Retinal pigment epithelial cell (primary cell): Measurements from ENCODE around the gene SLC7A4.
"Not testable (repeated sequence)": the region's sequence is repeated elsewhere in the genome, so short reads cannot be mapped to it uniquely, and the experiment has no call there.

Source experiments
- DNase-seq: peaks from one replicate; pipeline ENCODE4 v3.0.0-alpha.2; 2010; ENCODE audit warnings: low read depth
- H3K4me3 ChIP-seq: 2 replicates; pipeline ENCODE4 v1.5.1; 2011; ENCODE audit warnings: mild to moderate bottlenecking, low read length, control low read depth, moderate library complexity
- CTCF ChIP-seq: conservative IDR thresholded peaks from 2 replicates; pipeline ENCODE4 v1.5.1; 2011; ENCODE audit warnings: low read depth, low read length, control low read depth, inconsistent platforms

Gene SLC7A4

GRCh38 chr22:21068681-21069276, 36.4 kb upstream of the SLC7A4 start:
- no peak for DNase-seq
- no peak overlapping the region for H3K4me3 ChIP-seq
- TF ChIP-seq CTCF, result no peak

GRCh38 chr22:21067901-21068680, 35.7 kb upstream of the SLC7A4 start:
- DNase-seq, result no peak
- no peak for TF ChIP-seq CTCF
- no peak overlapping the region for H3K4me3 ChIP-seq

GRCh38 chr22:21067075-21067900, 34.9 kb upstream of the SLC7A4 start:
- TF ChIP-seq CTCF, result no peak
- no peak overlapping the region for H3K4me3 ChIP-seq
- DNase-seq, result no peak

GRCh38 chr22:21064917-21065864, 32.8 kb upstream of the SLC7A4 start:
- no peak for DNase-seq

GRCh38 chr22:21064425-21064824, 32.1 kb upstream of the SLC7A4 start:
- not testable (repeated sequence) for DNase-seq, H3K4me3 ChIP-seq

More at GRCh38 chr22:21064917-21065864, 32.8 kb upstream of the SLC7A4 start:
- TF ChIP-seq CTCF, result no peak
- H3K4me3 ChIP-seq, result no peak overlapping the region

GRCh38 chr22:21061660-21062321, 29.4 kb upstream of the SLC7A4 start:
- H3K4me3 ChIP-seq, DNase-seq: not testable (repeated sequence)

GRCh38 chr22:21060363-21060762, 28.0 kb upstream of the SLC7A4 start:
- not testable (repeated sequence) for DNase-seq, H3K4me3 ChIP-seq

- TF ChIP-seq CTCF, result no peak
- DNase-seq, result no peak
- H3K4me3 ChIP-seq, result no peak overlapping the region
Observed at GRCh38 chr22:21055880-21056319, 23.5 kb upstream of the SLC7A4 start.
